Measurements from ENCODE around the gene PRKG1.

Gene PRKG1

DNA sequence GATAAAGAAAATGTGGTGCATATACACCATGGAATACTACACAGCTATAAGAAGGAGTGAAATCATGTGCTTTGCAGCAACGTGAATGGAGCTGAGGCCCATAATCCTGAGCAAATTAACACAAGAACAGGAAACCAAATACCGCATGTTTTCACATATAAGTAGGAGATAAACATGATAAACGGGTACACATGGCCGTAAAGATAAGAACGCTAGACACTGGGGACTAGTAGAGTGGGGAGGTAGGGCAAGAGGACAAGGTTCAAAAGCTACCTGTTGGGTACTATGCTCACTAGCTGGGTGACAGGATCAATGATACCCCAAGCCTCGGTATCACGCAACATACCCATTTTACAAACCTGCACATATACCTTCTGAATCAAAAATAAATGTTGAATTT is 511.5 kb downstream of the PRKG1 start:
- H3K9me3 ChIP-seq (ENCODE audit: control insufficient read depth, low read length) = no peaks in the 10 kb centered on the region
- H3K27me3 ChIP-seq (replicated peaks; ENCODE audit: control insufficient read depth, insufficient read depth, low read length) = no peaks in the 10 kb centered on the region
- H3K4me1 ChIP-seq (ENCODE audit: control insufficient read depth, insufficient read depth, low read length) = no peaks in the 10 kb centered on the region
- no peaks in the 10 kb centered on the region for H3K36me3 ChIP-seq (ENCODE audit: control insufficient read depth, insufficient read depth, low read length, severe bottlenecking)
- no peak overlapping the region for H3K4me3 ChIP-seq (ENCODE audit: low read length)
- H3K9ac ChIP-seq (ENCODE audit: low read length) = no peak overlapping the region
- no peak for DNase-seq (ENCODE audit: low read depth)

DNA sequence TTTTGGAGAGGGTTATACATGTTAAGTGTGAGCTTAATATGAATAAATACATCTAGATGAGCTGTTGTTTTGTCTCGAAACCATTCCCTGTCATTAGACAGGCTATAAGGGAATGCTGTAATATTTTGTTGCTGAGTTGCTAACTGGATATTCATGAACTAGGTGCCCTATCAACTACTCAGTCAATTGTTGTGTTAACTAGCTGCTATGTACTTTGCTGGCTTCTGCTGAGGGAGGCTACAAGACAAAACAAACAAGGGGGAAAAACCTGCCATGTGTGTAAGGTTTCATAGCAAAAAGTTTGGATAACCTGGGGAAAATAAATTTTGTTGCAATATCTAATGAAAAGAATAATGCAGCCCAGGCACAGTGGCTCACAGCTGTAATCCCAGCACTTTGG is 514.7 kb downstream of the PRKG1 start:
- no peaks in the 10 kb centered on the region for H3K36me3 ChIP-seq (ENCODE audit: control insufficient read depth, insufficient read depth, low read length, severe bottlenecking)
- no peak overlapping the region for H3K9ac ChIP-seq (ENCODE audit: low read length)
- no peaks in the 10 kb centered on the region for H3K27me3 ChIP-seq (replicated peaks; ENCODE audit: control insufficient read depth, insufficient read depth, low read length)
- DNase-seq (ENCODE audit: low read depth) = no peak
- H3K4me1 ChIP-seq (ENCODE audit: control insufficient read depth, insufficient read depth, low read length) = no peaks in the 10 kb centered on the region
- no peak overlapping the region for H3K4me3 ChIP-seq (ENCODE audit: low read length)
- no peaks in the 10 kb centered on the region for H3K9me3 ChIP-seq (ENCODE audit: control insufficient read depth, low read length)

GRCh38 chr10:51590818-51591217 is 516.5 kb downstream of the PRKG1 start:
- no peaks in the 10 kb centered on the region for H3K27me3 ChIP-seq (replicated peaks; ENCODE audit: control insufficient read depth, insufficient read depth, low read length)
- no peaks in the 10 kb centered on the region for H3K9me3 ChIP-seq (ENCODE audit: control insufficient read depth, low read length)
- H3K4me1 ChIP-seq (ENCODE audit: control insufficient read depth, insufficient read depth, low read length) = no peaks in the 10 kb centered on the region
- H3K9ac ChIP-seq (ENCODE audit: low read length) = no peak overlapping the region
- H3K4me3 ChIP-seq (ENCODE audit: low read length) = no peak overlapping the region
- no peaks in the 10 kb centered on the region for H3K36me3 ChIP-seq (ENCODE audit: control insufficient read depth, insufficient read depth, low read length, severe bottlenecking)
- no peak for DNase-seq (ENCODE audit: low read depth)

GRCh38 chr10:51596695-51597094 is 522.4 kb downstream of the PRKG1 start:
- no peak for DNase-seq (ENCODE audit: low read depth)
- Histone ChIP-seq H3K36me3 (ENCODE audit: control insufficient read depth, insufficient read depth, low read length, severe bottlenecking) (no peaks in the 10 kb centered on the region), H3K4me1 (ENCODE audit: control insufficient read depth, insufficient read depth, low read length) (peaks cover 5% of the 10 kb centered on the region), H3K9me3 (ENCODE audit: control insufficient read depth, low read length) (no peaks in the 10 kb centered on the region), H3K9ac (ENCODE audit: low read length) (no peak overlapping the region), H3K4me3 (ENCODE audit: low read length) (no peak overlapping the region), H3K27me3 (replicated peaks; ENCODE audit: control insufficient read depth, insufficient read depth, low read length) (no peaks in the 10 kb centered on the region)

- H3K9ac ChIP-seq (ENCODE audit: low read length) = no peak overlapping the region
- no peak overlapping the region for H3K4me3 ChIP-seq (ENCODE audit: low read length)
- H3K4me1 ChIP-seq (ENCODE audit: control insufficient read depth, insufficient read depth, low read length) = peaks cover 8% of the 10 kb centered on the region
- H3K9me3 ChIP-seq (ENCODE audit: control insufficient read depth, low read length) = no peaks in the 10 kb centered on the region
- H3K36me3 ChIP-seq (ENCODE audit: control insufficient read depth, insufficient read depth, low read length, severe bottlenecking) = no peaks in the 10 kb centered on the region
- no peak for DNase-seq (ENCODE audit: low read depth)
- no peaks in the 10 kb centered on the region for H3K27me3 ChIP-seq (replicated peaks; ENCODE audit: control insufficient read depth, insufficient read depth, low read length)
These were observed 525.4 kb downstream of the PRKG1 start for GRCh38 chr10:51599647-51600046.

DNA sequence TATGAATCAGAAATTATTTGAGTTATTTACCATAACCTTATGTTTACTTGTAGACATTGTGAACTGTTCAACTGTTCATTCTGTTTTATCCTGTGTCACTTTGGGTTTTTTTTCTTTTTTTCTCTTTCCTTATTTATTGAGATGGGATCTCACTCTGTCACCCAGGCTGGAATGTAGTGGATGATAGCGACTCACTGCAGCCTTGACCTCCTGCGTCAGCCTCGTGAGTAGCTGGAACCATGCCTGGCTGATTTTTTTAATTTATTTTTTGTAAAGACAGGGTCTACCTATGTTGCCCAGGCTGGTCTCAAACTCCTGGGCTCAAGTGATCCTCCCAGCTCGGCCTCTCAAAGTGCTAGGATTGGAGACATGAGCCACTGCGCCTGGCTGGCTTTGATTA is 528.0 kb downstream of the PRKG1 start:
- Histone ChIP-seq H3K4me1 (ENCODE audit: control insufficient read depth, insufficient read depth, low read length) (peaks cover 8% of the 10 kb centered on the region), H3K9ac (ENCODE audit: low read length) (no peak overlapping the region), H3K27me3 (replicated peaks; ENCODE audit: control insufficient read depth, insufficient read depth, low read length) (no peaks in the 10 kb centered on the region), H3K36me3 (ENCODE audit: control insufficient read depth, insufficient read depth, low read length, severe bottlenecking) (no peaks in the 10 kb centered on the region), H3K9me3 (ENCODE audit: control insufficient read depth, low read length) (no peaks in the 10 kb centered on the region), H3K4me3 (ENCODE audit: low read length) (no peak overlapping the region)
- no peak for DNase-seq (ENCODE audit: low read depth)

GRCh38 chr10:51604579-51604978 is 530.3 kb downstream of the PRKG1 start:
- H3K9ac ChIP-seq (ENCODE audit: low read length) = no peak overlapping the region
- H3K36me3 ChIP-seq (ENCODE audit: control insufficient read depth, insufficient read depth, low read length, severe bottlenecking) = no peaks in the 10 kb centered on the region
- H3K9me3 ChIP-seq (ENCODE audit: control insufficient read depth, low read length) = no peaks in the 10 kb centered on the region
- H3K4me3 ChIP-seq (ENCODE audit: low read length) = no peak overlapping the region
- H3K4me1 ChIP-seq (ENCODE audit: control insufficient read depth, insufficient read depth, low read length) = peaks cover 8% of the 10 kb centered on the region
- no peak for DNase-seq (ENCODE audit: low read depth)
- no peaks in the 10 kb centered on the region for H3K27me3 ChIP-seq (replicated peaks; ENCODE audit: control insufficient read depth, insufficient read depth, low read length)

GRCh38 chr10:51606825-51607462 is 532.7 kb downstream of the PRKG1 start:
- no peaks in the 10 kb centered on the region for H3K36me3 ChIP-seq (ENCODE audit: control insufficient read depth, insufficient read depth, low read length, severe bottlenecking)
- peaks cover 4% of the 10 kb centered on the region for H3K9me3 ChIP-seq (ENCODE audit: control insufficient read depth, low read length)
- no peak overlapping the region for H3K9ac ChIP-seq (ENCODE audit: low read length)
- H3K4me3 ChIP-seq (ENCODE audit: low read length) = no peak overlapping the region
- DNase-seq (ENCODE audit: low read depth) = no peak
- no peaks in the 10 kb centered on the region for H3K4me1 ChIP-seq (ENCODE audit: control insufficient read depth, insufficient read depth, low read length)
- H3K27me3 ChIP-seq (replicated peaks; ENCODE audit: control insufficient read depth, insufficient read depth, low read length) = no peaks in the 10 kb centered on the region

GRCh38 chr10:51607463-51607835 is 533.2 kb downstream of the PRKG1 start:
- H3K9ac ChIP-seq (ENCODE audit: low read length) = no peak overlapping the region
- no peak for DNase-seq (ENCODE audit: low read depth)
- H3K4me3 ChIP-seq (ENCODE audit: low read length) = no peak overlapping the region
- H3K9me3 ChIP-seq (ENCODE audit: control insufficient read depth, low read length) = peaks cover 7% of the 10 kb centered on the region
- no peaks in the 10 kb centered on the region for H3K36me3 ChIP-seq (ENCODE audit: control insufficient read depth, insufficient read depth, low read length, severe bottlenecking)
- H3K4me1 ChIP-seq (ENCODE audit: control insufficient read depth, insufficient read depth, low read length) = no peaks in the 10 kb centered on the region
- H3K27me3 ChIP-seq (replicated peaks; ENCODE audit: control insufficient read depth, insufficient read depth, low read length) = no peaks in the 10 kb centered on the region

GRCh38 chr10:51608211-51608610 is 533.9 kb downstream of the PRKG1 start:
- Histone ChIP-seq H3K9ac (ENCODE audit: low read length) (no peak overlapping the region), H3K27me3 (replicated peaks; ENCODE audit: control insufficient read depth, insufficient read depth, low read length) (no peaks in the 10 kb centered on the region), H3K9me3 (ENCODE audit: control insufficient read depth, low read length) (peaks cover 7% of the 10 kb centered on the region), H3K4me3 (ENCODE audit: low read length) (no peak overlapping the region), H3K36me3 (ENCODE audit: control insufficient read depth, insufficient read depth, low read length, severe bottlenecking) (no peaks in the 10 kb centered on the region), H3K4me1 (ENCODE audit: control insufficient read depth, insufficient read depth, low read length) (no peaks in the 10 kb centered on the region)
- no peak for DNase-seq (ENCODE audit: low read depth)

GRCh38 chr10:51615764-51616298 is 541.5 kb downstream of the PRKG1 start:
- Histone ChIP-seq H3K4me1 (ENCODE audit: control insufficient read depth, insufficient read depth, low read length) (peaks cover 3% of the 10 kb centered on the region), H3K36me3 (ENCODE audit: control insufficient read depth, insufficient read depth, low read length, severe bottlenecking) (no peaks in the 10 kb centered on the region), H3K9ac (ENCODE audit: low read length) (no peak overlapping the region), H3K4me3 (ENCODE audit: low read length) (no peak overlapping the region), H3K27me3 (replicated peaks; ENCODE audit: control insufficient read depth, insufficient read depth, low read length) (no peaks in the 10 kb centered on the region), H3K9me3 (ENCODE audit: control insufficient read depth, low read length) (peaks cover 12% of the 10 kb centered on the region)
- DNase-seq (ENCODE audit: low read depth) = no peak

All from adipocyte (in vitro differentiated cells).